Neuronal stem cell (in vitro differentiated cells): ENCODE results near the gene GALNTL6.

Source experiments
- DNase-seq: peaks from one replicate; pipeline ENCODE4 v3.0.0-alpha.2; 2013; ENCODE audit warnings: low spot score
- H2AFZ ChIP-seq: one replicate; pipeline ENCODE4 v1.6.1; 2013; ENCODE audit warnings: mild to moderate bottlenecking, low read length, inconsistent platforms
- H2AK5ac ChIP-seq: 2 replicates; pipeline ENCODE4 v1.6.1; 2013; ENCODE audit warnings: low read depth, mild to moderate bottlenecking, inconsistent platforms, low read length, moderate library complexity, mixed read lengths
- H2BK120ac ChIP-seq: 2 replicates; pipeline ENCODE4 v1.6.1; 2013; ENCODE audit warnings: low read depth, mild to moderate bottlenecking, inconsistent platforms, low read length, moderate library complexity, mixed read lengths
- H2BK12ac ChIP-seq: one replicate; pipeline ENCODE4 v1.6.1; 2013; ENCODE audit warnings: low read length, inconsistent platforms
- H2BK15ac ChIP-seq: 2 replicates; pipeline ENCODE4 v1.6.1; 2013; ENCODE audit warnings: mild to moderate bottlenecking, low read length, inconsistent platforms, mixed read lengths
- H2BK5ac ChIP-seq: one replicate; pipeline ENCODE4 v1.6.1; 2013; ENCODE audit warnings: inconsistent platforms, mild to moderate bottlenecking, low read length, moderate library complexity
- H3K14ac ChIP-seq: one replicate; pipeline ENCODE4 v1.6.1; 2013; ENCODE audit warnings: low read length, inconsistent platforms
- H3K18ac ChIP-seq: 2 replicates; pipeline ENCODE4 v1.6.1; 2013; ENCODE audit warnings: low read length, inconsistent platforms
- H3K23ac ChIP-seq: 2 replicates; pipeline ENCODE4 v1.6.1; 2013; ENCODE audit warnings: low read depth, mild to moderate bottlenecking, mixed read lengths, low read length, inconsistent platforms; ENCODE audit not compliant: poor library complexity
- H3K27ac ChIP-seq: replicated peaks from 3 replicates; pipeline ENCODE4 v1.5.1; 2013; ENCODE audit warnings: low read length, inconsistent platforms
- H3K27me3 ChIP-seq, 3 experiments: 2 replicates each; pipeline ENCODE4 v1.6.1; 2013; ENCODE audit warnings: low read length in 3 of 3, mild to moderate bottlenecking in 2 of 3, inconsistent platforms in 1 of 3, low read depth in 1 of 3, mixed read lengths in 1 of 3, moderate library complexity in 1 of 3; ENCODE audit not compliant: control insufficient read depth in 3 of 3, insufficient read depth in 3 of 3
- H3K36me3 ChIP-seq, 2 donors: replicated peaks in 1 of 2; 2 replicates each; pipeline ENCODE4 v1.6.1; 2013; ENCODE audit warnings: low read length in 2 of 2; ENCODE audit not compliant: control insufficient read depth in 2 of 2, insufficient read depth in 2 of 2
- H3K4ac ChIP-seq: 2 replicates; pipeline ENCODE4 v1.6.1; 2013; ENCODE audit warnings: inconsistent platforms, mild to moderate bottlenecking, low read length, moderate library complexity
- H3K4me1 ChIP-seq, 2 donors: 1 replicate in 1 of 2; 2 replicates in 1 of 2; pipeline ENCODE4 v1.6.1; 2013; ENCODE audit warnings: low read length in 2 of 2, low read depth in 1 of 2; ENCODE audit not compliant: control insufficient read depth in 2 of 2, insufficient read depth in 1 of 2
- H3K4me2 ChIP-seq: one replicate; pipeline ENCODE4 v1.6.1; 2013; ENCODE audit warnings: mild to moderate bottlenecking, low read length, inconsistent platforms; ENCODE audit not compliant: insufficient read depth, poor library complexity, severe bottlenecking
- H3K4me3 ChIP-seq, 2 donors: 2 replicates each; pipeline ENCODE4 v1.5.1; 2013; ENCODE audit warnings: low read length in 2 of 2, mild to moderate bottlenecking in 2 of 2, inconsistent platforms in 1 of 2, moderate library complexity in 1 of 2
- H3K79me1 ChIP-seq: one replicate; pipeline ENCODE4 v1.6.1; 2013; ENCODE audit warnings: low read depth, mild to moderate bottlenecking, inconsistent platforms, low read length, moderate library complexity
- H3K9ac ChIP-seq: one replicate; pipeline ENCODE4 v1.6.1; 2013; ENCODE audit warnings: mild to moderate bottlenecking, low read depth, low read length, inconsistent platforms; ENCODE audit not compliant: poor library complexity
- H3K9me3 ChIP-seq, 2 donors: replicated peaks in 1 of 2; 2 replicates each; pipeline versions ENCODE3 to v1.6.1; 2013; ENCODE audit warnings: low read length in 2 of 2, mild to moderate bottlenecking in 2 of 2, inconsistent platforms in 1 of 2, low read depth in 1 of 2, mixed read lengths in 1 of 2, moderate library complexity in 1 of 2; ENCODE audit not compliant: control insufficient read depth in 2 of 2, insufficient read depth in 1 of 2
- H4K8ac ChIP-seq: one replicate; pipeline ENCODE4 v1.6.1; 2013; ENCODE audit warnings: low read depth, mild to moderate bottlenecking, inconsistent platforms, low read length, moderate library complexity
- H4K91ac ChIP-seq: one replicate; pipeline ENCODE4 v1.6.1; 2013; ENCODE audit warnings: low read length, low read depth, mild to moderate bottlenecking, inconsistent platforms; ENCODE audit not compliant: poor library complexity
- WGBS, 2 donors: extraction: QIAGEN DNeasy Blood & Tissue Kit; methylation state at CpG; one replicate each; pipeline ENCODE4 v1.1.7; 2013; ENCODE audit warnings: missing lambda C conversion rate in 2 of 2, mixed read lengths in 1 of 2; ENCODE audit not compliant: insufficient read length in 2 of 2, insufficient replicate concordance in 1 of 2; ENCODE audit errors: extremely low coverage in 2 of 2; 5-methylcytosine and 5-hydroxymethylcytosine counted together

The GALNTL6 gene

DNA sequence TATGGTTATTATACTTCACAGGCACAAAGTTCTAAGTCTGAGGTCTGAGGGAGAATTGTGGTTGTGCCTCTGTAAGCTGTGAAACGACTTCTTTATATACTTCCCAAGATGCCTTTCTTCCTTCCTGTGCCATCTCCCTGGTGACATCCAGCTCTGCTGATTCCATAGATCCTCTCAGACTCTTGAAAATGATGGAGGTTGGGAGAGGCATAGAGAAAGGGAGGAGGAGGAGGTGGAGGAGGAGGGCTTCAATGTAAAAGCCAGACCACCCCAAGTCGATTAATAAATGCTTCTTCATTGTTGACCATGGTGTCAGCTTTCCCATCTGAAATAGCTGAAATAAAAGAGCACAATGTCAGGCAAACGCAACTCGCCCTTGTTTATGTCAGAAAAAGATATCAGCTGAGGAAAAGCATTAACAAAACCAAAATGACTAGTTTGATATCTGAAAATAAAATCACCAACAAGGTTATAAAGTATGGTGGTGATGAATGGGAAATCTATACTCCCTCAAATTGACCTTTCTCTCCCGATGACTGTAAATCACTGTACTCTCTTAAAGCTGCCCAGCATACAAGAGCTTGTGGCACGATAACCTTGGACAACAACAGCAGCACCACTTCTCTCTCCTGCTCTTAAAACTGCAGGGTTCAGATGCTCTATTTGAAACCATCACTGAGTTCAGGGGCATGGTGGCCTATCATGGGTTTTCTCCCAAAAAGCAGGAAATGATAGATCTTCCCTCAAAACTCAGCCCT, 1125.0 kb downstream of the GALNTL6 start:
- Histone ChIP-seq H3K36me3 (no peaks in the 10 kb centered on the region), H3K4me2 (no peak overlapping the region), H4K91ac (no peak overlapping the region), H3K9me3 (no peaks in the 10 kb centered on the region), H2BK120ac (no peak overlapping the region), H4K8ac (no peak overlapping the region), H2AFZ (peak overlapping the region; percentile 49), H2BK5ac (no peak overlapping the region), H3K18ac (no peak overlapping the region), H3K79me1 (no peaks in the 10 kb centered on the region), H3K9ac (no peak overlapping the region), H3K14ac (no peak overlapping the region), H2AK5ac (no peak overlapping the region), H2BK12ac (no peak overlapping the region), H2BK15ac (no peak overlapping the region), H3K4me3 (no peak overlapping the region), H3K27me3 (no peaks in the 10 kb centered on the region), H3K4ac (no peak overlapping the region), H3K4me1 (peaks cover 0 to 3% of the 10 kb centered on the region in 2 donors), H3K23ac (no peak overlapping the region), H3K27ac (no peak overlapping the region)
- DNase-seq: no peak
- WGBS, 2 donors: no CpG with 5 or more reads among the region's 6 CpGs

DNA sequence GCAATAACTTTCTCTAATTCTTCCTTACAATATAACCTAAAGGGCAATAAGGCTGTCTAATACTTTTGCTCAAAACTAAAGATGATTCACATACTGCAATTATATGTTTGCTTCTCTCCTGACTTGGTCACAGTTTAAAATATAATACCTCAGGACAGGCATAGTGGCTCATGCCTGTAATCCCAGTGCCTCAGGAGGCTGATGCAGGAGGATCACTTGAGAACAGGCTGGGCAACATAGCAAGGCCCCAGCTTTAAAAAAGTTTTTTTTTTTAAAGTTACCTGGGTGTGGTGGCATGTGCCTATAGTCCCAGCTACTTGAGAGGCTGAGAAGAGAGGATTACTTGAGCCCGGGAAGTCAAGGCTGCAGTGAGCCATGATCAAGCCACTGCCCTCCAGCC, 1125.7 kb downstream of the GALNTL6 start:
- H3K4me2 ChIP-seq: no peak overlapping the region
- no CpG with 5 or more reads among the region's 1 CpG for WGBS, 2 donors
- no peak overlapping the region for H2AK5ac ChIP-seq
- no peaks in the 10 kb centered on the region for H3K79me1 ChIP-seq
- no peak overlapping the region for H3K27ac ChIP-seq
- H2BK12ac ChIP-seq: no peak overlapping the region
- H3K4me3 ChIP-seq: no peak overlapping the region
- no peak overlapping the region for H4K91ac ChIP-seq
- H3K18ac ChIP-seq: no peak overlapping the region
- peaks cover 0 to 3% of the 10 kb centered on the region in 2 donors for H3K4me1 ChIP-seq
- no peak overlapping the region for H3K4ac ChIP-seq
- H3K9me3 ChIP-seq: no peaks in the 10 kb centered on the region
- H2BK15ac ChIP-seq: no peak overlapping the region
- no peak overlapping the region for H2BK5ac ChIP-seq
- H3K36me3 ChIP-seq: no peaks in the 10 kb centered on the region
- no peaks in the 10 kb centered on the region for H3K27me3 ChIP-seq
- no peak overlapping the region for H4K8ac ChIP-seq
- H3K14ac ChIP-seq: no peak overlapping the region
- no peak for DNase-seq
- no peak overlapping the region for H3K9ac ChIP-seq
- H2BK120ac ChIP-seq: no peak overlapping the region
- no peak overlapping the region for H3K23ac ChIP-seq
- no peak overlapping the region for H2AFZ ChIP-seq

GRCh38 chr4:172942840-172943239, 1129.6 kb downstream of the GALNTL6 start:
- Histone ChIP-seq H2AFZ (no peak overlapping the region), H2AK5ac (no peak overlapping the region), H3K9me3 (no peaks in the 10 kb centered on the region), H3K4me1 (peaks cover 0 to 2% of the 10 kb centered on the region in 2 donors), H3K27me3 (no peaks in the 10 kb centered on the region), H2BK15ac (no peak overlapping the region), H2BK120ac (no peak overlapping the region), H3K4ac (no peak overlapping the region), H3K36me3 (no peaks in the 10 kb centered on the region), H3K79me1 (no peaks in the 10 kb centered on the region), H2BK12ac (no peak overlapping the region), H3K14ac (no peak overlapping the region), H2BK5ac (no peak overlapping the region), H3K27ac (no peak overlapping the region), H4K8ac (no peak overlapping the region), H4K91ac (no peak overlapping the region), H3K4me2 (no peak overlapping the region), H3K9ac (no peak overlapping the region), H3K18ac (no peak overlapping the region), H3K23ac (no peak overlapping the region), H3K4me3 (no peak overlapping the region)
- WGBS, 2 donors: no CpG with 5 or more reads among the region's 3 CpGs
- no peak for DNase-seq

- H2BK120ac ChIP-seq: no peak overlapping the region
- no peak overlapping the region for H2AK5ac ChIP-seq
- H3K79me1 ChIP-seq: no peaks in the 10 kb centered on the region
- no peaks in the 10 kb centered on the region for H3K36me3 ChIP-seq
- no peak overlapping the region for H2AFZ ChIP-seq
- no peak overlapping the region for H3K9ac ChIP-seq
- no peak overlapping the region for H4K91ac ChIP-seq
- H3K18ac ChIP-seq: no peak overlapping the region
- H3K23ac ChIP-seq: no peak overlapping the region
- H2BK5ac ChIP-seq: no peak overlapping the region
- no peaks in the 10 kb centered on the region for H3K4me1 ChIP-seq
- DNase-seq: no peak
- H3K27me3 ChIP-seq: no peaks in the 10 kb centered on the region
- no peak overlapping the region for H2BK15ac ChIP-seq
- H3K4ac ChIP-seq: no peak overlapping the region
- H4K8ac ChIP-seq: no peak overlapping the region
- no peak overlapping the region for H2BK12ac ChIP-seq
- no peak overlapping the region for H3K4me2 ChIP-seq
- H3K4me3 ChIP-seq: no peak overlapping the region
- H3K27ac ChIP-seq: no peak overlapping the region
- no peaks in the 10 kb centered on the region for H3K9me3 ChIP-seq
- no peak overlapping the region for H3K14ac ChIP-seq
Measured at GRCh38 chr4:172945611-172946010, 1132.4 kb downstream of the GALNTL6 start.
